Activated CD4-positive, alpha-beta T cell treated with anti-CD3 and anti-CD28 coated beads, Interleukin-2, Interleukin-6, amounts not matched to agents 100 ng/mL and 50 ng/mL, durations not matched to agents 16 hours and 8 hours (primary cell): ENCODE results near the gene SDHA.

ENCODE experiments used
- DNase-seq: peaks from one replicate; pipeline ENCODE4 v3.0.0-alpha.2; 2020

The SDHA gene

GRCh38 chr5:217494-218456 lies at the start of gene SDHA, which contains the start of gene CCDC127:
SDHA (plus strand) TSS chr5:218320; CDS start chr5:218356, 36 bp downstream.
CCDC127 (minus strand) TSS chr5:218153; CDS start chr5:216849, 1,304 bp downstream.
- DNase-seq: peak; percentile 98

- no peak for DNase-seq
These were observed 48.9 kb upstream of the SDHA start for GRCh38 chr5:169071-169727.

GRCh38 chr5:169728-170094 lies 48.4 kb upstream of the SDHA start:
- no peak for DNase-seq

- DNase-seq: no peak
These were observed 46.9 kb upstream of the SDHA start for GRCh38 chr5:170971-171800.

- DNase-seq: no peak
These were observed 46.3 kb upstream of the SDHA start for GRCh38 chr5:171801-172331.

GRCh38 chr5:172421-172820 lies 45.7 kb upstream of the SDHA start:
- no peak for DNase-seq

GRCh38 chr5:172841-173251 lies 45.3 kb upstream of the SDHA start:
- no peak for DNase-seq

- no peak for DNase-seq
These were observed 44.5 kb upstream of the SDHA start for GRCh38 chr5:173392-174290.

- DNase-seq: no peak
These were observed 43.9 kb upstream of the SDHA start for GRCh38 chr5:174291-174600.

GRCh38 chr5:174876-175465 lies 43.1 kb upstream of the SDHA start:
- DNase-seq: no peak

- no peak for DNase-seq
These were observed 41.8 kb upstream of the SDHA start for GRCh38 chr5:176296-176823.

GRCh38 chr5:178110-178509 lies 40.0 kb upstream of the SDHA start:
- DNase-seq: no peak

- DNase-seq: no peak
These were observed 38.7 kb upstream of the SDHA start for GRCh38 chr5:179401-179800.

- no peak for DNase-seq
These were observed 37.7 kb upstream of the SDHA start for GRCh38 chr5:180286-180918.

- DNase-seq: no peak
These were observed 37.0 kb upstream of the SDHA start for GRCh38 chr5:181160-181559.

- no peak for DNase-seq
These were observed 36.6 kb upstream of the SDHA start for GRCh38 chr5:181566-181965.

GRCh38 chr5:182126-182525 lies 36.0 kb upstream of the SDHA start:
- DNase-seq: no peak

GRCh38 chr5:184471-184870 lies 33.6 kb upstream of the SDHA start:
- DNase-seq: no peak

- DNase-seq: no peak
These were observed 32.7 kb upstream of the SDHA start for GRCh38 chr5:185095-186070.
